Heart right ventricle (tissue), 16 donors: Measurements from ENCODE around the gene ZNF454. TPM values are rescaled to one million over a fixed set of nuclear protein-coding genes. Genes with fewer than 3 reads are reported as not detected.

Experiments used
- ATAC-seq, 8 donors: fragments of 200-7000 bp; cut with Tn5 transposase; one replicate each; pipeline ENCODE4 v1.9.1; 2020; ENCODE audit warnings: mild to moderate bottlenecking in 8 of 8, moderate library complexity in 8 of 8, moderate number of reproducible peaks in 1 of 8
- DNase-seq, 2 donors: peaks; one replicate each; pipeline ENCODE4 v3.0.0-alpha.2; 2020
- H3K27ac ChIP-seq, 10 donors: fragments of 200-600 bp; sonication (generic) in 2 of 10; one replicate each; pipeline versions ENCODE4 v1.5.0 to v1.8.0; 2020 to 2022; ENCODE audit warnings: mild to moderate bottlenecking in 3 of 10
- H3K27me3 ChIP-seq, 7 donors: fragments of 200-600 bp; one replicate each; pipeline ENCODE4 v1.8.0; 2021 to 2022; ENCODE audit warnings: mild to moderate bottlenecking in 2 of 7
- H3K36me3 ChIP-seq, 9 donors: fragments of 200-600 bp; sonication (generic) in 1 of 9; one replicate each; pipeline versions ENCODE4 v1.5.0 to v1.8.0; 2020 to 2022; ENCODE audit warnings: mild to moderate bottlenecking in 2 of 9
- H3K4me1 ChIP-seq, 9 donors: fragments of 200-600 bp; sonication (generic) in 1 of 9; one replicate each; pipeline versions ENCODE4 v1.5.0 to v1.8.0; 2020 to 2022; ENCODE audit warnings: mild to moderate bottlenecking in 4 of 9
- H3K4me3 ChIP-seq, 10 donors: fragments of 200-600 bp; sonication (generic) in 2 of 10; one replicate each; pipeline versions ENCODE4 v1.5.0 to v1.8.0; 2020 to 2022; ENCODE audit warnings: mild to moderate bottlenecking in 7 of 10, moderate library complexity in 2 of 10
- H3K9me3 ChIP-seq, 11 donors: fragments of 200-600 bp in 10 of 11; sonication (generic) in 2 of 11; one replicate each; pipeline versions ENCODE4 v1.5.0 to v1.8.0; 2013 to 2022; ENCODE audit warnings: mild to moderate bottlenecking in 2 of 11, control low read depth in 1 of 11, moderate library complexity in 1 of 11
- WGBS, 2 donors: extraction: QIAGEN DNeasy Blood & Tissue Kit; methylation state at CpG; one replicate each; pipeline ENCODE4 v1.1.7; 2013; ENCODE audit warnings: inconsistent platforms in 1 of 2; 5-methylcytosine and 5-hydroxymethylcytosine counted together
- intact Hi-C, 10 donors: fragments of 100-400 bp; cut with DNase I; formaldehyde crosslinking; loops; one replicate each; pipeline versions ENCODE4 v1.11.1 to v1.14.2; 2022
- polyA plus RNA-seq, 2 donors: library from polyadenylated mRNA; stranded (reverse); fragments of 200-250 nt; gene quantifications; one replicate each; pipeline ENCODE4 v1.2.3, GENCODE V29; 2013
- total RNA-seq, 10 donors: library from RNA; stranded (reverse); fragmentation: NEBNext Ultra II Directional in 3 of 10; extraction: Animal tissue kit (Norgen Biotek cat#: 25700) in 3 of 10; gene quantifications; one replicate each; pipeline versions ENCODE4 v1.2.1 to v1.2.4, GENCODE V29; 2021 to 2023
- TF ChIP-seq, protein P1 (sequence below), 9 donors: fragments of 200-600 bp; sonication (generic) in 2 of 9; IDR thresholded peaks; one replicate each; pipeline versions ENCODE4 v1.5.0 to v1.8.0; 2021 to 2022; ENCODE audit warnings: antibody characterized with exemption in 9 of 9, mild to moderate bottlenecking in 5 of 9, moderate library complexity in 1 of 9
- donor health status: Arrhythmogenic right ventricular cardiomyopathy.
- donor health status: ischemic (EF 13 %, LVEDD 7.1; RV severe dilation, severe dysfunction).
- donor health status: healthy with polysubstance abuse.
- donor health status: DM: no; HTN: yes; CAD: no.
- donor health status: DM: no; HTN: no; CAD: no.
- donor health status: ischemic (EF 25% LVEDD 6.9; RV normal size, moderate dysfunction).
- donor health status: ischemic (EF 25% LVEDD 5.7; RV mildly dilated, moderate dysfunction).
- donor health status: healthy.
- donor health status: DM: yes; HTN: yes; CAD: no.
- donor health status: Ischemic cardiomyopathy.
- donor health status: ischemic (EF 35%, LVEDD 5.7; RV mildly dilated, moderate dysfunction).
- donor health status: nonischemic (EF 11% LVEDD 7.7; RV severe dilation, severe dysfunction).
- donor health status: DM: yes; HTN: yes; CAD: no.
- donor health status: PGD.
- donor health status: ischemic (EF 29% LVEDD 5.4; RV normal size, mild dysfunction).
- donor health status: nonischemic (EF 23%, LVEDD 6.1; RV moderate dilation, normal function).

ZNF454 gene
- total and polyA plus RNA-seq, 12 donors, result 0.84 to 2.7 (median 1.7) TPM

DNA sequence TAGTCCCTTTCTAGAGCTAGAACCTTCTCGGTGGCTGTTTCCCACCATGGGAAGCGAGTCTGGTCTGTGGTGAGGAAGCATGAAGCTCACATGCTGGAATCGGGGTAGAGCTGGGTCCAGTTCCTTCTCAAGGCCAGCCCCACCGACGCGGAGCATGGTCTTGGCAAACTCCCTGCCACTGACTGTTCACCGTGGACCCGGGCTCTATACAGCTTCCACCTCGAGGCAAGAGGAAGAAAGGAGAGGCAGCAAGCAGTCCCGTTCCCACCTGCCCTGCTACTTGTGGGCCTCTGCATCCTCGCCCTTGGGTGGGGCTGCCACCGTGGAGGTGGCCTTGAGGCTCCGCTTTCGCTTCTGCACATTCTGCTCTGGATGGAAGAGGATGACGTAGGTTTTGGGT is 40.4 kb downstream of the ZNF454 start:
- DNase-seq, result no peak
- no peaks in the 10 kb centered on the region for H3K27me3 ChIP-seq
- no peaks in the 10 kb centered on the region for H3K4me1 ChIP-seq
- H3K27ac ChIP-seq, result no peak overlapping the region
- peaks cover 0 to 31% (median 0%) of the 10 kb centered on the region in 9 donors for H3K36me3 ChIP-seq
- H3K4me3 ChIP-seq, result no peak overlapping the region
- ATAC-seq, result no peak
- 95 to 96% methylated on average over 15 of the region's 15 CpGs for WGBS, 2 donors
- peaks cover 0 to 98% (median 74%) of the 10 kb centered on the region in 11 donors for H3K9me3 ChIP-seq
- intact Hi-C loops, result no loop called here
- TF ChIP-seq, protein P1, sequence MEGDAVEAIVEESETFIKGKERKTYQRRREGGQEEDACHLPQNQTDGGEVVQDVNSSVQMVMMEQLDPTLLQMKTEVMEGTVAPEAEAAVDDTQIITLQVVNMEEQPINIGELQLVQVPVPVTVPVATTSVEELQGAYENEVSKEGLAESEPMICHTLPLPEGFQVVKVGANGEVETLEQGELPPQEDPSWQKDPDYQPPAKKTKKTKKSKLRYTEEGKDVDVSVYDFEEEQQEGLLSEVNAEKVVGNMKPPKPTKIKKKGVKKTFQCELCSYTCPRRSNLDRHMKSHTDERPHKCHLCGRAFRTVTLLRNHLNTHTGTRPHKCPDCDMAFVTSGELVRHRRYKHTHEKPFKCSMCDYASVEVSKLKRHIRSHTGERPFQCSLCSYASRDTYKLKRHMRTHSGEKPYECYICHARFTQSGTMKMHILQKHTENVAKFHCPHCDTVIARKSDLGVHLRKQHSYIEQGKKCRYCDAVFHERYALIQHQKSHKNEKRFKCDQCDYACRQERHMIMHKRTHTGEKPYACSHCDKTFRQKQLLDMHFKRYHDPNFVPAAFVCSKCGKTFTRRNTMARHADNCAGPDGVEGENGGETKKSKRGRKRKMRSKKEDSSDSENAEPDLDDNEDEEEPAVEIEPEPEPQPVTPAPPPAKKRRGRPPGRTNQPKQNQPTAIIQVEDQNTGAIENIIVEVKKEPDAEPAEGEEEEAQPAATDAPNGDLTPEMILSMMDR (IDR thresholded peaks at IDR 0.05), result no peak

DNA sequence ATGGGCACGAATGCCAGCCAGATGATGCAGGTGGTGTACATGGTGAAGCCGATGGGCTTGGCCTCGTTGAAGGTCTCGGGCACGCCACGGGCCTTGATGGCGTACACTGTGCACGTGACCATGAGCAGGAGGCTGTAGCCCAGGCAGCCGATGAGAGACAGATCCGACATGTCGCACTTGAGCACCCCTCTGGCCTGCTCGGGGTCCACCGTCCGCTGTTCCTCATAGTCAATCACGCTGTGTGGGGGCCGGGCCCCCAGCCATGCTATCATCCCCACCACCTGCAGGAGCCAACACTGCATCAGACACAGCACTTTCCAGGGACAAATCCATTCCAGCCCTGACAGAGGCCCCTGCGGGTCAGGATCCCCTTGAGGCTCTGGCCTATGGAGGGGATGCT is 41.9 kb downstream of the ZNF454 start:
- no peaks in the 10 kb centered on the region for H3K4me1 ChIP-seq
- ATAC-seq, result no peak
- H3K27me3 ChIP-seq, result no peaks in the 10 kb centered on the region
- no peak overlapping the region for H3K27ac ChIP-seq
- DNase-seq, result no peak
- TF ChIP-seq, protein P1 (IDR thresholded peaks at IDR 0.05), result no peak
- H3K9me3 ChIP-seq, result peaks cover 0 to 98% (median 70%) of the 10 kb centered on the region in 11 donors
- intact Hi-C loops, result no loop called here
- H3K36me3 ChIP-seq, result peaks cover 0 to 15% (median 0%) of the 10 kb centered on the region in 9 donors
- no peak overlapping the region for H3K4me3 ChIP-seq
- WGBS, 2 donors, result 94 to 97% methylated on average over 17 of the region's 17 CpGs

DNA sequence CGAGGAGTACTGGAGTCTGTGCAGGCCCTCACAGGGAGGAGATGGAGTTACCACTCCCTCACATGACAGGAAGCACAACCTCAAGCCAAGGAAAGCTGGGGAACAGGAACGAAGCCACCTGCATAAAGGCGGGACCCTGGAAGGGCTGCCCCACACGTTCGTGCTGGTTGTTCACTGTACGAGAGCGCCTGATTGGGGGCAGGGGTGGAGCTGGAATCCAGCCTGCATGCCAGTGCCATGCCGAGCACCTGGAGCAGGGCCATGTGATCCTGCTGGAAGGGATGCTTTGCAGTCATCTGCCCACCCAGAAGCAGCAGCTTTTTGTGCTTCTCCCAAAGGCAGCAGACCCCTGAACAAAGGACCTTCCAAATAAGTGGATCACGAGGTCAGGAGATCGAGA is 42.7 kb downstream of the ZNF454 start:
- ATAC-seq (no peak), DNase-seq (no peak)
- H3K9me3 ChIP-seq, result peaks cover 0 to 98% (median 66%) of the 10 kb centered on the region in 11 donors
- H3K36me3 ChIP-seq, result peaks cover 0 to 8% (median 0%) of the 10 kb centered on the region in 9 donors
- TF ChIP-seq, protein P1 (IDR thresholded peaks at IDR 0.05), result no peak
- intact Hi-C loops, result no loop called here
- 96 to 97% methylated on average over 10 of the region's 10 CpGs for WGBS, 2 donors
- no peak overlapping the region for H3K4me3 ChIP-seq
- no peaks in the 10 kb centered on the region for H3K27me3 ChIP-seq
- no peak overlapping the region for H3K27ac ChIP-seq
- no peaks in the 10 kb centered on the region for H3K4me1 ChIP-seq

DNA sequence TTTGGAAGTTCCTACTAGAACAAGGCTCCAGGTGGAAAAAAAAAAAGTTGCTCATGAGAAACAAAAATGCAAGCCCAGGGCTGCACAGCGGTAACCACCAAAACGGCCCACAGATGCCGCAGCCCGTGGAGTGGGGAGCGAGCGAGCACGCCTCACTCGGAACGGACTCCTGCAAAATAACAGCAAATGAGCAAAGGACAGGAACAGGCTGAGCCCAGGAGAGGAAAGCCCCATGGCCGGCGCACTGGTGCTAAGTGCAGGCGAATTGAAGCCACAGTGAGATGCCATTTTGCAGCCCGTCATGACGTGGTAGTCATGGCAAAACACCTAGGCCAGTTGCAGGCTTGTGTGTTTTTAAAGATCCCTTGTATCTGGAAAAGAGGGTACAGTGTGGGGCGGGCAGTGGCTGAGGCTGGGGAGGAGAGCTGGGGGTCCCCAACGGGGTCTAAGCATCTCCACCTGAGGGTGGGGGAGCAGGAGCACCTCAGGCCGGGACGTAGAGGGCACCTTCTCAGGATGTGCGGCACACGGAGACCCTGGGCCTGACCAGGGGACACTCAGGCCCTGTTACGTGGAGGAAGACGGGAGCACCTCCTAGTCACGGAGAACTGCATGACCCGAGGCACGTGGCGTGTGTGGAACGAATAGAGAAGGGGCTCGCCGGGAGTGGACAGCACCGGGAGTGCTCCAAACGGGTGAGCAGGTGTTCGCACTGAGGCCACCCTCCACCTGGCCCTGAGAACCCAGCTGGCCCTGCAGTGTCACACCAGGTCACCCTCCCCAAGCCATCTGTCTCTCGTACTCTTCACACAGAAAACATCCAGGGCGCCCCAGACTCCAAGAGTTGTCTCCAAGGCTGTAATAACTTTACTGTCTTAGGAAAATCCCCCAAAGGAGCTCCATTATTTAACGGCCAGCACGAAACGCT is 43.4 kb downstream of the ZNF454 start:
- H3K4me1 ChIP-seq, result no peaks in the 10 kb centered on the region
- DNase-seq, result no peak
- no peak for ATAC-seq
- intact Hi-C loops, result no loop called here
- no peaks in the 10 kb centered on the region for H3K27me3 ChIP-seq
- no peak overlapping the region for H3K27ac ChIP-seq
- H3K4me3 ChIP-seq, result no peak overlapping the region
- WGBS, 2 donors, result 95 to 97% methylated on average over 37 of the region's 37 CpGs
- peaks cover 0 to under 1% (median 0%) of the 10 kb centered on the region in 9 donors for H3K36me3 ChIP-seq
- H3K9me3 ChIP-seq, result peaks cover 0 to 98% (median 59%) of the 10 kb centered on the region in 11 donors
- TF ChIP-seq, protein P1 (IDR thresholded peaks at IDR 0.05), result no peak
